ENCODE measurements around the gene TYRO3.

The TYRO3 gene

GRCh38 chr15:41610048-41610447 is 51.0 kb downstream of the TYRO3 start:
- no peak overlapping the region for H3K4me3 ChIP-seq (replicated peaks; ENCODE audit: insufficient read depth, low read length)
- TF ChIP-seq POLR2AphosphoS5 (IDR thresholded peaks at IDR 0.05; ENCODE audit: low read depth) (no peak), SPI1 (IDR thresholded peaks at IDR 0.05; ENCODE audit: borderline replicate concordance, low read depth) (no peak), REST (IDR thresholded peaks at IDR 0.05; ENCODE audit: insufficient replicate concordance, low read depth) (no peak), GABPA (IDR thresholded peaks at IDR 0.05; ENCODE audit: low read depth) (no peak), CTCF (IDR thresholded peaks at IDR 0.05; ENCODE audit: insufficient read depth, low read length) (no peak)

GRCh38 chr15:41620536-41621199 is 61.7 kb downstream of the TYRO3 start:
- H3K27me3 ChIP-seq (ENCODE audit: insufficient read depth, poor library complexity, severe bottlenecking), result no peaks in the 10 kb centered on the region
- DNase-seq (ENCODE audit: low read depth in 1 of 2, low spot score in 1 of 2), result no peak
- peak overlapping the region; percentile 44 for H3K4me3 ChIP-seq (replicated peaks; ENCODE audit: insufficient read depth, low read length)
- TF ChIP-seq REST (IDR thresholded peaks at IDR 0.05; ENCODE audit: insufficient replicate concordance, low read depth) (no peak), GABPA (IDR thresholded peaks at IDR 0.05; ENCODE audit: low read depth) (no peak), CTCF (IDR thresholded peaks at IDR 0.05; ENCODE audit: insufficient read depth, low read length) (no peak), POLR2AphosphoS5 (IDR thresholded peaks at IDR 0.05; ENCODE audit: low read depth) (no peak), SPI1 (IDR thresholded peaks at IDR 0.05; ENCODE audit: borderline replicate concordance, low read depth) (no peak)
- H3K27ac ChIP-seq (replicated peaks), result peak overlapping the region; percentile 95

More at GRCh38 chr15:41610048-41610447, 51.0 kb downstream of the TYRO3 start:
- Histone ChIP-seq H3K27ac (replicated peaks) (no peak overlapping the region), H3K27me3 (ENCODE audit: insufficient read depth, poor library complexity, severe bottlenecking) (no peaks in the 10 kb centered on the region)
- no peak for DNase-seq (ENCODE audit: low read depth in 1 of 2, low spot score in 1 of 2)

- Histone ChIP-seq H3K4me3 (replicated peaks; ENCODE audit: insufficient read depth, low read length) (peak overlapping the region; percentile 44), H3K27me3 (ENCODE audit: insufficient read depth, poor library complexity, severe bottlenecking) (no peaks in the 10 kb centered on the region), H3K27ac (replicated peaks) (peak overlapping the region; percentile 95)
- TF ChIP-seq REST (IDR thresholded peaks at IDR 0.05; ENCODE audit: insufficient replicate concordance, low read depth) (peak; percentile 28), GABPA (IDR thresholded peaks at IDR 0.05; ENCODE audit: low read depth) (no peak), SPI1 (IDR thresholded peaks at IDR 0.05; ENCODE audit: borderline replicate concordance, low read depth) (peak; percentile 43; the same call in 1 of the 2 replicates), POLR2AphosphoS5 (IDR thresholded peaks at IDR 0.05; ENCODE audit: low read depth) (peak; percentile 73)
- peak; percentile 91 to 93 for DNase-seq (ENCODE audit: low read depth in 1 of 2, low spot score in 1 of 2)
Observed at GRCh38 chr15:41621200-41622193, 62.5 kb downstream of the TYRO3 start.

Measured in HL-60 (cell line).